ENCODE results near the gene HBB. TPM values are rescaled to one million over a fixed set of nuclear protein-coding genes. Genes with fewer than 3 reads are reported as not detected.

The HBB gene
- total RNA-seq, result 3,814 TPM

- Histone ChIP-seq H3K27ac (ENCODE audit: low read depth, low read length) (no peak within 1 kb of the TSS), H3K9me3 (ENCODE audit: control insufficient read depth in 3 of 3, low read length in 3 of 3) (no peaks in the 10 kb centered on the region), H3K4me1 (ENCODE audit: control insufficient read depth in 3 of 3, insufficient read depth in 3 of 3, low read length in 3 of 3) (no peaks in the 10 kb centered on the region), H3K4me3 (ENCODE audit: low read length in 3 of 3) (no peak within 1 kb of the TSS), H3K27me3 (ENCODE audit: control insufficient read depth in 3 of 3, insufficient read depth in 3 of 3, low read length in 3 of 3) (no peaks in the 10 kb centered on the region), H3K9ac (ENCODE audit: low read depth in 1 of 3, low read length in 3 of 3) (no peak within 1 kb of the TSS), H3K36me3 (ENCODE audit: control insufficient read depth in 3 of 3, insufficient read depth in 3 of 3, low read length in 3 of 3) (no peaks in the 10 kb centered on the region)
Measured at GRCh38 chr11:5226732-5227310, at the start of gene HBB. Gene HBB (minus strand): TSS chr11:5227071. CDS start chr11:5227021, 50 bp downstream.

DNA sequence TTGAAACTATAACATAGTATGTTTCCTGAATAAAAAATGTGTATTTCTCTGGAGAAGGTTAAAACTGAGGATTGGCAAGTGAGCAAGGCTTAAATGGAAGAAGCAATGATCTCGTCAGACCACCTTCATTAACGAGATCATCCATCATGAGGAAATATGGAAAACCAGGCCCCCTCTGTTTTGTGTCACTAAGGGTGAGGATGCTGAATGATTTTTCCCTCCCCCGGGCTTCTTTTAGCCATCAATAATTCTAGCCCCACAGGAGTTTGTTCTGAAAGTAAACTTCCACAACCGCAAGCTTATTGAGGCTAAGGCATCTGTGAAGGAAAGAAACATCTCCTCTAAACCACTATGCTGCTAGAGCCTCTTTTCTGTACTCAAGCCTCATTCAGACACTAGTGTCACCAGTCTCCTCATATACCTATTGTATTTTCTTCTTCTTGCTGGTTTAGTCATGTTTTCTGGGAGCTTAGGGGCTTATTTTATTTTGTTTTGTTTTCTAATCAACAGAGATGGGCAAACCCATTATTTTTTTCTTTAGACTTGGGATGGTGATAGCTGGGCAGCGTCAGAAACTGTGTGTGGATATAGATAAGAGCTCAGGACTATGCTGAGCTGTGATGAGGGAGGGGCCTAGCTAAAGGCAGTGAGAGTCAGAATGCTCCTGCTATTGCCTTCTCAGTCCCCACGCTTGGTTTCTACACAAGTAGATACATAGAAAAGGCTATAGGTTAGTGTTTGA, 48.7 kb upstream of the HBB start:
- no peak overlapping the region for H3K27ac ChIP-seq (ENCODE audit: low read depth, low read length)
- no peaks in the 10 kb centered on the region for H3K27me3 ChIP-seq (ENCODE audit: control insufficient read depth in 3 of 3, insufficient read depth in 3 of 3, low read length in 3 of 3)
- H3K36me3 ChIP-seq (ENCODE audit: control insufficient read depth in 3 of 3, insufficient read depth in 3 of 3, low read length in 3 of 3), result no peaks in the 10 kb centered on the region
- no peaks in the 10 kb centered on the region for H3K4me1 ChIP-seq (ENCODE audit: control insufficient read depth in 3 of 3, insufficient read depth in 3 of 3, low read length in 3 of 3)
- H3K4me3 ChIP-seq (ENCODE audit: low read length in 3 of 3), result no peak overlapping the region
- H3K9ac ChIP-seq (ENCODE audit: low read depth in 1 of 3, low read length in 3 of 3), result no peak overlapping the region
- no peaks in the 10 kb centered on the region for H3K9me3 ChIP-seq (ENCODE audit: control insufficient read depth in 3 of 3, low read length in 3 of 3)

DNA sequence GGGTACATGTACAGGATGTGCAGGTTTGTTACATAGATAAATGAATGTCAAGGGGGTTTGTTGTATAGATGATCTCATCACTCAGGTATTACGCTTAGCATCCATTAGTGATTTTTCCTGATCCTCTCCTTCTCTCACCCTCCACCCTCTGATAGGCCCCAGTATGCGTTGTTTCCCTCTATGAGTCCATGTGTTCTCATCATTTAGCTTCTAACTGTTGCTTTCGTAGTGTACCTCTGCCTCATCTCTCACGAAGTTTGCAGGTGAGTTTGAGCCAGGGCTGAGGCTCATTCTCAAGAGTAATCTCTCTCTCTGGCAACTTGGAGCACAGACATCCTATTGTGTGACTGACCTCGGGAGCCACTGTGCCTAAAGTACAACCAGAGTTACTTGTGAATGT, 47.5 kb upstream of the HBB start:
- Histone ChIP-seq H3K9ac (ENCODE audit: low read depth in 1 of 3, low read length in 3 of 3) (no peak overlapping the region), H3K4me3 (ENCODE audit: low read length in 3 of 3) (no peak overlapping the region), H3K36me3 (ENCODE audit: control insufficient read depth in 3 of 3, insufficient read depth in 3 of 3, low read length in 3 of 3) (no peaks in the 10 kb centered on the region), H3K9me3 (ENCODE audit: control insufficient read depth in 3 of 3, low read length in 3 of 3) (no peaks in the 10 kb centered on the region), H3K27ac (ENCODE audit: low read depth, low read length) (no peak overlapping the region), H3K4me1 (ENCODE audit: control insufficient read depth in 3 of 3, insufficient read depth in 3 of 3, low read length in 3 of 3) (no peaks in the 10 kb centered on the region), H3K27me3 (ENCODE audit: control insufficient read depth in 3 of 3, insufficient read depth in 3 of 3, low read length in 3 of 3) (no peaks in the 10 kb centered on the region)

DNA sequence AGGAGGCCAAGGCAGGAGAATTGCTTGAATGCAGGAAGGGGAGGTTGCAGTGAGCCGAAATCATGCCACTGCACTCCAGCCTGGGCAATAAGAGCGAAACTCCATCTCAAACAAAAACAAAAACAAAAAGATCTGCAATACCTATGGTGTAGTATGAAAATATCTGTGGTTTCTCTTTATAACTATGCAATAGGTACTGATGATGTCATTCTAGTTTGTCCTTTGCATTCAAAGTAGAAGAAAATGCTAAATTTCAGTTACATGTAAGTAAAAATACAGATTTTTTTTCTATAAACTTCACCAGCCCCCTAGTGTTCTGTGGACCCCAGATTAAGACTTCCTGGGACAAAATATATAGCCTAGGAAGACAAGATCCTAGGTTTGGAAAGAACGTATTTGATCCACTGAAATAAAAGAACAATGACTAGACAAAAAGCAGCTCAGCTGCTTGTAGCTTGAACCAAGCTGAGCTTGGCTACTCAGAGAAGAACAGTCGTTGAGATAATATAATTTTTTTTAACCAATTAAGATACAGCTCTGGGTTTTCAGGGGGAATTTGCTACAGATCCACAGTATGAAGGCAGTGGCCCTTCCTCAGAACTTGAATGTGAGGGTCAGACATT, 45.6 kb upstream of the HBB start:
- H3K4me3 ChIP-seq (ENCODE audit: low read length in 3 of 3), result no peak overlapping the region

GRCh38 chr11:5269715-5270147, 42.9 kb upstream of the HBB start, which contains the start of gene HBE1:
Gene HBE1 (minus strand): TSS chr11:5269945. CDS start chr11:5269890, 55 bp downstream.
- H3K36me3 ChIP-seq (ENCODE audit: control insufficient read depth in 3 of 3, insufficient read depth in 3 of 3, low read length in 3 of 3), result no peaks in the 10 kb centered on the region
- H3K4me3 ChIP-seq (ENCODE audit: low read length in 3 of 3), result no peak within 1 kb of the TSS
- no peaks in the 10 kb centered on the region for H3K4me1 ChIP-seq (ENCODE audit: control insufficient read depth in 3 of 3, insufficient read depth in 3 of 3, low read length in 3 of 3)
- H3K9ac ChIP-seq (ENCODE audit: low read depth in 1 of 3, low read length in 3 of 3), result no peak within 1 kb of the TSS
- H3K27ac ChIP-seq (ENCODE audit: low read depth, low read length), result no peak within 1 kb of the TSS
- H3K27me3 ChIP-seq (ENCODE audit: control insufficient read depth in 3 of 3, insufficient read depth in 3 of 3, low read length in 3 of 3), result no peaks in the 10 kb centered on the region
- H3K9me3 ChIP-seq (ENCODE audit: control insufficient read depth in 3 of 3, low read length in 3 of 3), result no peaks in the 10 kb centered on the region

More for the DNA sequence above, 45.6 kb upstream of the HBB start:
- H3K36me3 ChIP-seq (ENCODE audit: control insufficient read depth in 3 of 3, insufficient read depth in 3 of 3, low read length in 3 of 3), result no peaks in the 10 kb centered on the region
- H3K27ac ChIP-seq (ENCODE audit: low read depth, low read length), result no peak overlapping the region
- H3K4me1 ChIP-seq (ENCODE audit: control insufficient read depth in 3 of 3, insufficient read depth in 3 of 3, low read length in 3 of 3), result no peaks in the 10 kb centered on the region
- no peaks in the 10 kb centered on the region for H3K9me3 ChIP-seq (ENCODE audit: control insufficient read depth in 3 of 3, low read length in 3 of 3)
- H3K27me3 ChIP-seq (ENCODE audit: control insufficient read depth in 3 of 3, insufficient read depth in 3 of 3, low read length in 3 of 3), result no peaks in the 10 kb centered on the region
- H3K9ac ChIP-seq (ENCODE audit: low read depth in 1 of 3, low read length in 3 of 3), result no peak overlapping the region

DNA sequence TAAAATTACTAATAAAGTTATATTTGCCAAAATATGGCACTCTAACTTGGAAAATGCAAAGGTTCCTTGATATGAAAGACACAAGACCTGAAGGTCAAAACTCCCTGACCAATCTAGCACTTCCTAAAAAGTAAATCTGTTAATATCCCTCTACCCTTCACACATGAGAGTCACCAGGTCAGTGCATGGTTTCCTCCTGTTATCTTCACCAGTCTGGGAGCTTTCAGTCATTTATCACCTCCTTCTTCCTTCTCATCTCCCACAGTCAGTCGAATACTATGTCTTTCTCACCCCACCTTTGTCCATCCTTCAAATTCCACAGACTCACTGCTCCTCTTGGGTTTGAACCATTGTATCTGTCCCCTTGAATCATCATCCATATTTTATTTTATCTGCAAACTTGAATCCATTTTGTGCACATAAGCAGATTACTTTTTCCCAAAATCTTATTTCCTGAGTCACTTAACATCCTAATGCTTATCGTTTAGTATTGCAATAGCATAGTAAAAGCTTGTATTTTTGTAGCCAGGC, 40.2 kb upstream of the HBB start:
- no peak overlapping the region for H3K27ac ChIP-seq (ENCODE audit: low read depth, low read length)
- no peaks in the 10 kb centered on the region for H3K36me3 ChIP-seq (ENCODE audit: control insufficient read depth in 3 of 3, insufficient read depth in 3 of 3, low read length in 3 of 3)
- H3K9me3 ChIP-seq (ENCODE audit: control insufficient read depth in 3 of 3, low read length in 3 of 3), result no peaks in the 10 kb centered on the region
- H3K9ac ChIP-seq (ENCODE audit: low read depth in 1 of 3, low read length in 3 of 3), result no peak overlapping the region
- H3K4me1 ChIP-seq (ENCODE audit: control insufficient read depth in 3 of 3, insufficient read depth in 3 of 3, low read length in 3 of 3), result no peaks in the 10 kb centered on the region
- no peaks in the 10 kb centered on the region for H3K27me3 ChIP-seq (ENCODE audit: control insufficient read depth in 3 of 3, insufficient read depth in 3 of 3, low read length in 3 of 3)
- H3K4me3 ChIP-seq (ENCODE audit: low read length in 3 of 3), result no peak overlapping the region

DNA sequence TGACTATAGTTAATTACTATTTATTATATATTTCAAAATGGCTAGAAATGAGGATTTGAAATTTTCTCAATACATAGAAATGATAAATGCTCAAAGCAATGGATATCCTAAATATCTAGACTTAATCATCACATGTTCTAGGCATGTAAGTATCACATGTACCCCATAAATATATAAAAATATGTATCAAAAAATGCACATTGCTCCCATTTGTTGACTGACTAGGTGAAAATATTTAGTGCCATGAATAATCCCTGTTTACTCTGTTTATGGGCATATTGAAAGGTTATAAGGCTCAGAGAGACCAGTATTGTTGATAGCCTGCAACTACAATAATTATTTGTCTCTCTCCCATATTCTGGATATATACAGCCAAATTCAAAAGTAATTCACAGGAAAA, 39.7 kb upstream of the HBB start:
- H3K27me3 ChIP-seq (ENCODE audit: control insufficient read depth in 3 of 3, insufficient read depth in 3 of 3, low read length in 3 of 3), result no peaks in the 10 kb centered on the region
- no peak overlapping the region for H3K4me3 ChIP-seq (ENCODE audit: low read length in 3 of 3)
- no peak overlapping the region for H3K27ac ChIP-seq (ENCODE audit: low read depth, low read length)
- H3K36me3 ChIP-seq (ENCODE audit: control insufficient read depth in 3 of 3, insufficient read depth in 3 of 3, low read length in 3 of 3), result no peaks in the 10 kb centered on the region
- H3K9me3 ChIP-seq (ENCODE audit: control insufficient read depth in 3 of 3, low read length in 3 of 3), result no peaks in the 10 kb centered on the region
- H3K9ac ChIP-seq (ENCODE audit: low read depth in 1 of 3, low read length in 3 of 3), result no peak overlapping the region
- H3K4me1 ChIP-seq (ENCODE audit: control insufficient read depth in 3 of 3, insufficient read depth in 3 of 3, low read length in 3 of 3), result no peaks in the 10 kb centered on the region

DNA sequence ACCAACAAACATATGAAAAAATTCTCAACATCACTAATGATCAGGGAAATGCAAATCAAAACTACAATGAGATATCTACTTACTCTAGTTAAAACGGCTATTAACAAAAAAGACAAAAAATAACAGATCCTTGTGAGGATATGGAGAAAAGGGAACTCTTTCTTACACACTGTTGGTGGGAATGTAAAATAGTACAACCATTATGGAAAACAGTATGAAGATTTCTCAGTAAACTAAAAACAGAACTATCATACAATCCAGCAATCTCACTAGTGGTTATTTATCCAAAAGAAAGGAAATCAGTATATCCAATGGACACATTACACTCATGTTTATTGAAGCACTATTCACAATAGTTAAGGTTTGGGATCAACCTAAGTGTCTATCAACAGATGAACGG, 39.0 kb upstream of the HBB start:
- H3K27ac ChIP-seq (ENCODE audit: low read depth, low read length), result no peak overlapping the region
- H3K4me1 ChIP-seq (ENCODE audit: control insufficient read depth in 3 of 3, insufficient read depth in 3 of 3, low read length in 3 of 3), result no peaks in the 10 kb centered on the region
- no peak overlapping the region for H3K9ac ChIP-seq (ENCODE audit: low read depth in 1 of 3, low read length in 3 of 3)
- H3K4me3 ChIP-seq (ENCODE audit: low read length in 3 of 3), result no peak overlapping the region
- no peaks in the 10 kb centered on the region for H3K27me3 ChIP-seq (ENCODE audit: control insufficient read depth in 3 of 3, insufficient read depth in 3 of 3, low read length in 3 of 3)
- H3K36me3 ChIP-seq (ENCODE audit: control insufficient read depth in 3 of 3, insufficient read depth in 3 of 3, low read length in 3 of 3), result no peaks in the 10 kb centered on the region
- H3K9me3 ChIP-seq (ENCODE audit: control insufficient read depth in 3 of 3, low read length in 3 of 3), result no peaks in the 10 kb centered on the region

- Histone ChIP-seq H3K4me1 (ENCODE audit: control insufficient read depth in 3 of 3, insufficient read depth in 3 of 3, low read length in 3 of 3) (no peaks in the 10 kb centered on the region), H3K4me3 (ENCODE audit: low read length in 3 of 3) (no peak overlapping the region), H3K9ac (ENCODE audit: low read depth in 1 of 3, low read length in 3 of 3) (no peak overlapping the region), H3K36me3 (ENCODE audit: control insufficient read depth in 3 of 3, insufficient read depth in 3 of 3, low read length in 3 of 3) (no peaks in the 10 kb centered on the region), H3K9me3 (ENCODE audit: control insufficient read depth in 3 of 3, low read length in 3 of 3) (no peaks in the 10 kb centered on the region), H3K27ac (ENCODE audit: low read depth, low read length) (no peak overlapping the region), H3K27me3 (ENCODE audit: control insufficient read depth in 3 of 3, insufficient read depth in 3 of 3, low read length in 3 of 3) (no peaks in the 10 kb centered on the region)
Measured at GRCh38 chr11:5258543-5259262, 31.8 kb upstream of the HBB start.
